AG08395 (cell line): ENCODE measurements around the gene RPS23.

Experiments
- DNase-seq: peaks from one replicate; pipeline ENCODE4 v3.0.0; 2012; ENCODE audit warnings: mixed read lengths, low spot score

Gene RPS23

GRCh38 chr5:82244854-82245635 lies 33.1 kb downstream of the RPS23 start:
- no peak for DNase-seq

DNA sequence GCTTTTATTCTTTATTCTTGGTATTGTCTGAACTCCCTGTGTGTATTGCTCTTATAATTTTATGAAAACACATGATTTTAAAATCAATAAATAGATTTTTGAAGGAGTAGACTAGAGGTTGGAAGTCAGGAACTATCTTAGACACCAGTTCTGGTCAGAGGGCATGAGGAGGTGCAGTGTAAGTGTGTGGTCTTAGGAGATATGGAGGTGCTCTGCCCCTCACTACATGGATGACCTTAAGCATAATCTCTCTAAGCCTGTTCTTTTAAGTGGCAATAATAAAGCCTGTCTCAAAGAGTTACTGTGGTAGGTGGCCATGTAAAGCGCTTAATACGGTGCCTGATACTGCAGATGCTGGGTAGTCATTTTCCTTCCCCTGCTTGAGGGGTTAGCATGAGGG lies 34.0 kb downstream of the RPS23 start:
- no peak for DNase-seq

DNA sequence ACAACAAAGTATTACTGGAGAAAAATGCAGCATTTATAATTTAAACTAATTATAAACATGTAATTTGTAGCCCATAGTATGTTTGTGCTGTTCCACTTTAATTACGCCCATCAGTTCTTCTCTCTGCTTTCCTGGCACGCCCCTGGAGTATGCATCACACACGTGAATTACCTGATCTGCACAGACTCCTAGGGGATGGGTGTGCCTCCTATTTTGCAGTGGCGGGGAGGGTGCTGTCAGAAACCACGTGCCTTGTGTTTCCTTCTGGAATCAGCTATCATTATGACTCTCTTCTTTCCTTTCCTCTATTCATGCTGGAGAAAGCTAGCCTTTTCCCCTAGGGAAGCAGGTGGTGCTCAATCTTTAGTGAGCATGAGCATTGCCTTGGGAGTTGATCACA lies 43.3 kb downstream of the RPS23 start:
- DNase-seq = no peak

DNA sequence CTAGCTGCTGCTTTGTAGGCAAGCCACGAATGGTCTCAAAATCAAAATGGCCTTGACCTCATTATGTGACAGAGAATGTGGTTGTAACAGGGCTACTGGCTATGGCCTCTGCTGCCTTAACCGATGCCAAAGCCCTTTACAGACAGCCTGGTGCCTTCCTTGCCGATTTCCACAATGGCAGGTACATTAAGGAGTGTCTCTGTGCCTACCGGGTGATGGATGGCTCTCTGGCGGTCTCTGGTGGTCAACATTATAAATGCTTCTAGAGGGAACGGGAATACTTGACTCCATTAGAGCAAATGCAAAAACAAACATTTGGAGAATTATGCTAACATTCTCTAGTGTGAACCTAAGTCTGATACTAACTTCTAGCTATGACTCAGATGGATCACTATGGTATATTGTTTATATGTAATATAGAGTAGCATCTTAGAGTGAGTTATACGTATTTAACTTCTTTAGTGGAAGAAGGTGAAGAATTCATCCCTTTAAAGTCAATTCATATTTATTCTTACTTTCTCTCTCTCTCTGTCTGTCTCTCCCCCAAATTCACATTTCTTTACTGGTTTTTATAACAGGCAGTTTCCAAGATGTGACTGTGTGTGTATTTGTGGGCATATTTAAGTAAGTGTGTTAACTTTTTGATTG lies 52.5 kb downstream of the RPS23 start:
- DNase-seq = peak; percentile 73
